Neural cell (in vitro differentiated cells): ENCODE measurements around the gene RERE. TPM values are rescaled to one million over a fixed set of nuclear protein-coding genes. Genes with fewer than 3 reads are reported as not detected.

Experiments
- H2AFZ ChIP-seq: fragments of 200-600, 300-800 bp; sonication (generic), shearing (Covaris generic); 2 replicates; pipeline ENCODE4 v1.6.0; 2014; ENCODE audit warnings: low read depth, mild to moderate bottlenecking, antibody characterized with exemption, low read length, moderate library complexity
- H3F3A ChIP-seq: fragments of 200-600 bp; shearing (Covaris generic); 2 replicates; pipeline ENCODE4 v1.6.1; 2016; ENCODE audit warnings: mild to moderate bottlenecking, moderate library complexity, mixed read lengths, antibody characterized with exemption, low read length; ENCODE audit not compliant: insufficient read depth, poor library complexity, severe bottlenecking
- H3K27ac ChIP-seq: fragments of 200-600, 300-800 bp; sonication (generic), shearing (Covaris generic); 2 replicates; pipeline ENCODE4 v1.5.1; 2014; ENCODE audit warnings: mild to moderate bottlenecking, low read length, moderate library complexity
- H3K27me3 ChIP-seq: fragments of 300-800, 200-600 bp; sonication (generic), shearing (Covaris generic); 2 replicates; pipeline ENCODE4 v1.6.0; 2014; ENCODE audit warnings: mild to moderate bottlenecking, low read depth, low read length, moderate library complexity; ENCODE audit not compliant: insufficient read depth
- H3K36me3 ChIP-seq: fragments of 300-800, 200-600 bp; sonication (generic), shearing (Covaris generic); 2 replicates; pipeline ENCODE4 v1.5.1; 2014; ENCODE audit warnings: mild to moderate bottlenecking, antibody characterized with exemption, low read length, moderate library complexity; ENCODE audit not compliant: insufficient read depth
- H3K4me2 ChIP-seq: fragments of 300-800, 200-600 bp; sonication (generic), shearing (Covaris generic); 2 replicates; pipeline ENCODE4 v1.6.0; 2014; ENCODE audit warnings: mild to moderate bottlenecking, low read length
- H3K4me3 ChIP-seq: fragments of 300-800, 200-600 bp; sonication (generic), shearing (Covaris generic); 2 replicates; pipeline ENCODE4 v1.5.1; 2014; ENCODE audit warnings: mild to moderate bottlenecking, low read length, moderate library complexity
- H3K79me2 ChIP-seq: fragments of 200-600 bp; shearing (Covaris generic); replicated peaks from 2 replicates; pipeline ENCODE4 v1.6.0; 2014; ENCODE audit warnings: mild to moderate bottlenecking, low read length, moderate library complexity; ENCODE audit not compliant: insufficient read depth
- H3K9ac ChIP-seq: fragments of 300-800, 200-600 bp; sonication (generic), shearing (Covaris generic); 2 replicates; pipeline ENCODE4 v1.6.1; 2016; ENCODE audit warnings: mild to moderate bottlenecking, low read length, mixed read lengths
- H3K9me2 ChIP-seq: fragments of 200-600 bp; shearing (Covaris generic); 2 replicates; pipeline ENCODE4 v1.6.1; 2016; ENCODE audit warnings: mild to moderate bottlenecking, low read length, mixed read lengths; ENCODE audit not compliant: insufficient read depth
- H3K9me3 ChIP-seq: fragments of 200-600, 300-800 bp; sonication (generic), shearing (Covaris generic); 2 replicates; pipeline ENCODE4 v1.6.1; 2016; ENCODE audit warnings: mild to moderate bottlenecking, mixed run types, low read length, moderate library complexity, mixed read lengths
- H4K20me1 ChIP-seq: fragments of 200-600 bp; shearing (Covaris generic); 2 replicates; pipeline ENCODE4 v1.6.1; 2016; ENCODE audit warnings: mild to moderate bottlenecking, mixed run types; ENCODE audit not compliant: insufficient read depth
- EP300 ChIP-seq: fragments of 450-650 bp; conservative IDR thresholded peaks from 2 replicates; pipeline ENCODE4 v1.6.1; 2014; ENCODE audit warnings: antibody characterized with exemption, mild to moderate bottlenecking, moderate library complexity; ENCODE audit not compliant: poor library complexity, severe bottlenecking
- EZH2 ChIP-seq: fragments of 200-600, 300-800 bp; shearing (Covaris generic), sonication (generic); IDR thresholded peaks from 2 replicates; pipeline ENCODE4 v1.6.1; 2014; ENCODE audit warnings: antibody characterized with exemption, low read length, borderline replicate concordance, mild to moderate bottlenecking; ENCODE audit not compliant: insufficient read depth, poor library complexity, severe bottlenecking
- MXI1 ChIP-seq: fragments of 450-650 bp; conservative IDR thresholded peaks from 2 replicates; pipeline ENCODE4 v1.6.1; 2014; ENCODE audit warnings: antibody characterized with exemption, mild to moderate bottlenecking; ENCODE audit not compliant: poor library complexity, severe bottlenecking
- POLR2AphosphoS5 ChIP-seq: IDR thresholded peaks from 2 replicates; pipeline ENCODE4 v1.6.1; 2012
- RAD21 ChIP-seq: fragments of 450-650 bp; conservative IDR thresholded peaks from 2 replicates; pipeline ENCODE4 v1.6.1; 2014; ENCODE audit warnings: antibody characterized with exemption, mild to moderate bottlenecking, moderate library complexity
- SMC3 ChIP-seq: fragments of 450-650 bp; conservative IDR thresholded peaks from 2 replicates; pipeline ENCODE4 v1.6.1; 2014; ENCODE audit warnings: antibody characterized with exemption, mild to moderate bottlenecking, moderate library complexity; ENCODE audit not compliant: poor library complexity
- TAF1 ChIP-seq: IDR thresholded peaks from 2 replicates; pipeline ENCODE4 v1.6.1; 2012; ENCODE audit warnings: low read depth
- polyA plus RNA-seq: library from polyadenylated mRNA; depleted of rRNA; stranded (reverse); fragments of >200 nt; gene quantifications from 2 replicates; pipeline ENCODE4 v1.2.3, GENCODE V29; 2014
- TF ChIP-seq, protein P1 (sequence below): IDR thresholded peaks from 2 replicates; pipeline ENCODE4 v1.6.1; 2012; ENCODE audit warnings: borderline replicate concordance
- TF ChIP-seq, protein P2 (sequence below): fragments of 450-650 bp; IDR thresholded peaks from 2 replicates; pipeline ENCODE4 v1.5.1; 2014; ENCODE audit warnings: antibody characterized with exemption, mild to moderate bottlenecking, moderate library complexity; ENCODE audit not compliant: poor library complexity, severe bottlenecking

Gene RERE
- polyA plus RNA-seq, 1 donor from 2014 or later: 21.0 TPM

GRCh38 chr1:8677782-8678181, 139.7 kb downstream of the RERE start:
- Histone ChIP-seq H3K27ac (peak overlapping the region; percentile 80), H4K20me1 (peaks cover 10% of the 10 kb centered on the region), H3K27me3 (no peaks in the 10 kb centered on the region), H3K9me3 (no peaks in the 10 kb centered on the region), H3K4me3 (no peak overlapping the region), H3F3A (peaks cover 6% of the 10 kb centered on the region), H3K9me2 (no peaks in the 10 kb centered on the region), H3K79me2 (peaks cover 74% of the 10 kb centered on the region), H3K9ac (no peak overlapping the region), H3K36me3 (no peaks in the 10 kb centered on the region), H2AFZ (no peak overlapping the region), H3K4me2 (no peak overlapping the region)
- TF ChIP-seq, protein P1, sequence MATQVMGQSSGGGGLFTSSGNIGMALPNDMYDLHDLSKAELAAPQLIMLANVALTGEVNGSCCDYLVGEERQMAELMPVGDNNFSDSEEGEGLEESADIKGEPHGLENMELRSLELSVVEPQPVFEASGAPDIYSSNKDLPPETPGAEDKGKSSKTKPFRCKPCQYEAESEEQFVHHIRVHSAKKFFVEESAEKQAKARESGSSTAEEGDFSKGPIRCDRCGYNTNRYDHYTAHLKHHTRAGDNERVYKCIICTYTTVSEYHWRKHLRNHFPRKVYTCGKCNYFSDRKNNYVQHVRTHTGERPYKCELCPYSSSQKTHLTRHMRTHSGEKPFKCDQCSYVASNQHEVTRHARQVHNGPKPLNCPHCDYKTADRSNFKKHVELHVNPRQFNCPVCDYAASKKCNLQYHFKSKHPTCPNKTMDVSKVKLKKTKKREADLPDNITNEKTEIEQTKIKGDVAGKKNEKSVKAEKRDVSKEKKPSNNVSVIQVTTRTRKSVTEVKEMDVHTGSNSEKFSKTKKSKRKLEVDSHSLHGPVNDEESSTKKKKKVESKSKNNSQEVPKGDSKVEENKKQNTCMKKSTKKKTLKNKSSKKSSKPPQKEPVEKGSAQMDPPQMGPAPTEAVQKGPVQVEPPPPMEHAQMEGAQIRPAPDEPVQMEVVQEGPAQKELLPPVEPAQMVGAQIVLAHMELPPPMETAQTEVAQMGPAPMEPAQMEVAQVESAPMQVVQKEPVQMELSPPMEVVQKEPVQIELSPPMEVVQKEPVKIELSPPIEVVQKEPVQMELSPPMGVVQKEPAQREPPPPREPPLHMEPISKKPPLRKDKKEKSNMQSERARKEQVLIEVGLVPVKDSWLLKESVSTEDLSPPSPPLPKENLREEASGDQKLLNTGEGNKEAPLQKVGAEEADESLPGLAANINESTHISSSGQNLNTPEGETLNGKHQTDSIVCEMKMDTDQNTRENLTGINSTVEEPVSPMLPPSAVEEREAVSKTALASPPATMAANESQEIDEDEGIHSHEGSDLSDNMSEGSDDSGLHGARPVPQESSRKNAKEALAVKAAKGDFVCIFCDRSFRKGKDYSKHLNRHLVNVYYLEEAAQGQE: no peak
- TF ChIP-seq SMC3: no peak
- TF ChIP-seq MXI1: no peak
- TF ChIP-seq RAD21: no peak
- TF ChIP-seq TAF1: no peak
- no peak for TF ChIP-seq EP300
- TF ChIP-seq POLR2AphosphoS5: no peak

DNA sequence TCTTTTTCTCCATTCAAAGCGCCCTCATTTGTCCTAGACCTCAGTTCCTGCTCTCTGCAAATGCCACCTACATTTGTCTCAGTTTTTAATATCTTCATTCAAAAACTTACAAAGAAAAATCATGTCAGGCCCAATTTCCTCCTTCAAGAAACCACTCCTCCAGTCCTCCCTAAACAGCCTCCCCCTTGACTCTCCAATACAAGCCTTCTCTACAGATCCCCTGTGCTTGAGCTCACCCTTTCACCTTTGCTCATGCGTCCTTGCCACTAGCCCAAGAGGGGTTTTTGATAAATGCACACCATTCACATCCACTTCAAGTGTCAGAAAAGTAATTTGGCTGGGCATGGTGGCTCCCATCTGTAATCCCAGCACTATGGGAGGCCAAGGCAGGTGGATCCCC, 140.6 kb downstream of the RERE start:
- H4K20me1 ChIP-seq: peaks cover 15% of the 10 kb centered on the region
- no peaks in the 10 kb centered on the region for H3K9me3 ChIP-seq
- no peak overlapping the region for H3K9ac ChIP-seq
- H3K27ac ChIP-seq: no peak overlapping the region
- H3F3A ChIP-seq: peaks cover 6% of the 10 kb centered on the region
- H3K4me3 ChIP-seq: no peak overlapping the region
- H2AFZ ChIP-seq: no peak overlapping the region
- TF ChIP-seq MXI1 (no peak), RAD21 (no peak)
- H3K27me3 ChIP-seq: no peaks in the 10 kb centered on the region
- peaks cover 74% of the 10 kb centered on the region for H3K79me2 ChIP-seq
- no peaks in the 10 kb centered on the region for H3K9me2 ChIP-seq
- no peak overlapping the region for H3K4me2 ChIP-seq
- H3K36me3 ChIP-seq: no peaks in the 10 kb centered on the region

GRCh38 chr1:8676072-8676471, 141.4 kb downstream of the RERE start:
- Histone ChIP-seq H3F3A (peaks cover 6% of the 10 kb centered on the region), H3K9me2 (no peaks in the 10 kb centered on the region), H3K9me3 (no peaks in the 10 kb centered on the region), H3K36me3 (no peaks in the 10 kb centered on the region), H3K27me3 (no peaks in the 10 kb centered on the region), H3K4me2 (no peak overlapping the region), H3K9ac (no peak overlapping the region), H3K27ac (no peak overlapping the region), H3K79me2 (peaks cover 74% of the 10 kb centered on the region), H4K20me1 (peaks cover 16% of the 10 kb centered on the region), H3K4me3 (no peak overlapping the region), H2AFZ (no peak overlapping the region)
- TF ChIP-seq, protein P1: no peak
- TF ChIP-seq, protein P2, sequence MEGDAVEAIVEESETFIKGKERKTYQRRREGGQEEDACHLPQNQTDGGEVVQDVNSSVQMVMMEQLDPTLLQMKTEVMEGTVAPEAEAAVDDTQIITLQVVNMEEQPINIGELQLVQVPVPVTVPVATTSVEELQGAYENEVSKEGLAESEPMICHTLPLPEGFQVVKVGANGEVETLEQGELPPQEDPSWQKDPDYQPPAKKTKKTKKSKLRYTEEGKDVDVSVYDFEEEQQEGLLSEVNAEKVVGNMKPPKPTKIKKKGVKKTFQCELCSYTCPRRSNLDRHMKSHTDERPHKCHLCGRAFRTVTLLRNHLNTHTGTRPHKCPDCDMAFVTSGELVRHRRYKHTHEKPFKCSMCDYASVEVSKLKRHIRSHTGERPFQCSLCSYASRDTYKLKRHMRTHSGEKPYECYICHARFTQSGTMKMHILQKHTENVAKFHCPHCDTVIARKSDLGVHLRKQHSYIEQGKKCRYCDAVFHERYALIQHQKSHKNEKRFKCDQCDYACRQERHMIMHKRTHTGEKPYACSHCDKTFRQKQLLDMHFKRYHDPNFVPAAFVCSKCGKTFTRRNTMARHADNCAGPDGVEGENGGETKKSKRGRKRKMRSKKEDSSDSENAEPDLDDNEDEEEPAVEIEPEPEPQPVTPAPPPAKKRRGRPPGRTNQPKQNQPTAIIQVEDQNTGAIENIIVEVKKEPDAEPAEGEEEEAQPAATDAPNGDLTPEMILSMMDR: no peak
- TF ChIP-seq RAD21 (no peak), EP300 (no peak), MXI1 (no peak), EZH2 (no peak)
